ENCODE results near the gene CHRDL2.
"Not testable (repeated sequence)": the region's sequence is repeated elsewhere in the genome, so short reads cannot be mapped to it uniquely, and the experiment has no call there.

Gene CHRDL2

GRCh38 chr11:74731301-74732094 lies at the start of gene CHRDL2:
Gene CHRDL2, minus strand, starts transcription at chr11:74731426. Its CDS starts 538 bp downstream, at chr11:74730888.
- DNase-seq (ENCODE audit: low read depth in 3 of 3, low spot score in 1 of 3), result no peak

GRCh38 chr11:74780248-74781005 lies 49.2 kb upstream of the CHRDL2 start:
- no peak for DNase-seq (ENCODE audit: low read depth in 3 of 3, low spot score in 1 of 3)

- DNase-seq (ENCODE audit: low read depth in 3 of 3, low spot score in 1 of 3), result no peak
Measured at GRCh38 chr11:74778581-74778980, 47.4 kb upstream of the CHRDL2 start.

- no peak for DNase-seq (ENCODE audit: low read depth in 3 of 3, low spot score in 1 of 3)
Measured at GRCh38 chr11:74777877-74778276, 46.7 kb upstream of the CHRDL2 start.

- DNase-seq (ENCODE audit: low read depth in 3 of 3, low spot score in 1 of 3), result no peak
Measured at GRCh38 chr11:74777038-74777437, 45.8 kb upstream of the CHRDL2 start.

GRCh38 chr11:74776546-74776945 lies 45.3 kb upstream of the CHRDL2 start:
- no peak for DNase-seq (ENCODE audit: low read depth in 3 of 3, low spot score in 1 of 3)

- no peak for DNase-seq (ENCODE audit: low read depth in 3 of 3, low spot score in 1 of 3)
Measured at GRCh38 chr11:74775762-74776161, 44.5 kb upstream of the CHRDL2 start.

GRCh38 chr11:74773476-74773875 lies 42.2 kb upstream of the CHRDL2 start:
- no peak for DNase-seq (ENCODE audit: low read depth in 3 of 3, low spot score in 1 of 3)

- DNase-seq (ENCODE audit: low read depth in 3 of 3, low spot score in 1 of 3), result no peak
Measured at GRCh38 chr11:74771139-74771538, 39.9 kb upstream of the CHRDL2 start.

GRCh38 chr11:74770456-74770855 lies 39.2 kb upstream of the CHRDL2 start:
- DNase-seq (ENCODE audit: low read depth in 3 of 3, low spot score in 1 of 3), result no peak

- DNase-seq (ENCODE audit: low read depth in 3 of 3, low spot score in 1 of 3), result no peak
Measured at GRCh38 chr11:74769055-74769707, 38.0 kb upstream of the CHRDL2 start.

GRCh38 chr11:74768172-74768651 lies 37.0 kb upstream of the CHRDL2 start:
- not testable (repeated sequence) for DNase-seq (ENCODE audit: low read depth in 3 of 3, low spot score in 1 of 3)

GRCh38 chr11:74766905-74767304 lies 35.7 kb upstream of the CHRDL2 start:
- no peak for DNase-seq (ENCODE audit: low read depth in 3 of 3, low spot score in 1 of 3)

- no peak for DNase-seq (ENCODE audit: low read depth in 3 of 3, low spot score in 1 of 3)
Measured at GRCh38 chr11:74756571-74756970, 25.3 kb upstream of the CHRDL2 start.

GRCh38 chr11:74755395-74755995 lies 24.3 kb upstream of the CHRDL2 start:
- no peak for DNase-seq (ENCODE audit: low read depth in 3 of 3, low spot score in 1 of 3)

GRCh38 chr11:74754507-74755252 lies 23.5 kb upstream of the CHRDL2 start:
- no peak for DNase-seq (ENCODE audit: low read depth in 3 of 3, low spot score in 1 of 3)

- no peak for DNase-seq (ENCODE audit: low read depth in 3 of 3, low spot score in 1 of 3)
Measured at GRCh38 chr11:74751303-74751702, 20.1 kb upstream of the CHRDL2 start.

GRCh38 chr11:74750598-74750997 lies 19.4 kb upstream of the CHRDL2 start:
- not testable (repeated sequence) for DNase-seq (ENCODE audit: low read depth in 3 of 3, low spot score in 1 of 3)

GRCh38 chr11:74749965-74750296 lies 18.7 kb upstream of the CHRDL2 start:
- no peak for DNase-seq (ENCODE audit: low read depth in 3 of 3, low spot score in 1 of 3)

GRCh38 chr11:74749127-74749964 lies 18.1 kb upstream of the CHRDL2 start:
- peak in 2 of 3 donors; percentile 18 to 32 for DNase-seq (ENCODE audit: low read depth in 3 of 3, low spot score in 1 of 3)
